ENCODE results near the gene TRIO. TPM values are rescaled to one million over a fixed set of nuclear protein-coding genes. Genes with fewer than 3 reads are reported as not detected.
A peak's percentile ranks its signal among the peaks of the same experiment; 100 is the strongest.

TRIO gene
- total and polyA plus RNA-seq, 2 of the 8 experiments (the other 6 are each of a cell fraction or from before 2014, with no cell fraction given): 35.1 to 69.1 TPM

- no peak overlapping the region for H3K14ac ChIP-seq (ENCODE audit: insufficient read length)
- no peak overlapping the region for H4K91ac ChIP-seq (replicated peaks; ENCODE audit: insufficient read length, low read length)
- no peak overlapping the region for H4K5ac ChIP-seq (ENCODE audit: insufficient read length, low read depth, low read length)
- H2BK15ac ChIP-seq (ENCODE audit: low read length): no peak overlapping the region
- no peaks in the 10 kb centered on the region for H3K4me1 ChIP-seq (replicated peaks in 1 of 4; ENCODE audit: control insufficient read depth in 3 of 4, insufficient read depth in 4 of 4, low read length in 3 of 4)
- H3K18ac ChIP-seq (ENCODE audit: extremely low read depth, low read length): no peak overlapping the region
- peaks cover 3 to 4% of the 10 kb centered on the region in 2 experiments; a peak in 3 of 4 replicates for H3K79me2 ChIP-seq (ENCODE audit: control insufficient read depth in 1 of 2, insufficient read depth in 2 of 2, low read length in 2 of 2)
- no peak overlapping the region for H2BK5ac ChIP-seq (ENCODE audit: low read depth, low read length)
- no peak overlapping the region for H3K4ac ChIP-seq (replicated peaks; ENCODE audit: insufficient read length, low read depth, low read length)
- no peak overlapping the region for H2AFZ ChIP-seq (ENCODE audit: low read length)
- H3K36me3 ChIP-seq (ENCODE audit: control insufficient read depth in 2 of 4, insufficient read depth in 4 of 4, low read length in 3 of 4): peaks cover 0 to 37% (median 16%) of the 10 kb centered on the region in 4 experiments; a peak in 7 of 8 replicates
- H3K56ac ChIP-seq (replicated peaks; ENCODE audit: insufficient read length, low read depth, low read length): peak overlapping the region; percentile 54
- H4K20me1 ChIP-seq (replicated peaks in 1 of 2; ENCODE audit: control insufficient read depth in 1 of 2, insufficient read depth in 2 of 2, low read length in 2 of 2): peaks cover 1 to 8% of the 10 kb centered on the region in 2 experiments
- H4K8ac ChIP-seq (ENCODE audit: extremely low read depth, insufficient read depth, low read length): no peak overlapping the region
- no peaks in the 10 kb centered on the region for H3K9me3 ChIP-seq (ENCODE audit: insufficient read depth in 2 of 2, low read depth in 1 of 2, low read length in 1 of 2)
- H2BK20ac ChIP-seq (ENCODE audit: low read length): no peak overlapping the region
- no peak for DNase-seq (ENCODE audit: low read depth in 1 of 2, low spot score in 2 of 2)
- H3K4me3 ChIP-seq (ENCODE audit: extremely low read depth in 1 of 4, insufficient read depth in 2 of 4, low read depth in 3 of 4, low read length in 4 of 4): no peak overlapping the region
- no peak overlapping the region for H3K27ac ChIP-seq (ENCODE audit: low read depth, low read length)
- FAIRE-seq: no peak
- H3K27me3 ChIP-seq (replicated peaks in 1 of 4; ENCODE audit: control insufficient read depth in 3 of 4, extremely low read depth in 1 of 4, insufficient read depth in 3 of 4, low read length in 3 of 4): no peaks in the 10 kb centered on the region
- H3K4me2 ChIP-seq (ENCODE audit: insufficient read depth in 1 of 2, low read depth in 2 of 2, low read length in 2 of 2): no peak overlapping the region
- WGBS, 2 experiments (ENCODE audit: extremely low coverage in 1 of 2, insufficient coverage in 1 of 2, insufficient read length in 1 of 2, insufficient replicate concordance in 2 of 2, low coverage in 1 of 2, low lambda C conversion rate in 2 of 2, missing lambda C conversion rate in 1 of 2): 93 to 100% methylated on average over 2 to 3 of the region's 5 CpGs
- peaks cover 9% of the 10 kb centered on the region; the same call in 1 of the 2 replicates for H3K23me2 ChIP-seq (ENCODE audit: low read depth, low read length)
- no peak overlapping the region for H2BK120ac ChIP-seq (replicated peaks; ENCODE audit: low read depth, low read length)
- ChIA-PET POLR2A (ENCODE audit: partially characterized antibody) (no interaction called here), CTCF (ENCODE audit: partially characterized antibody) (interaction anchor here (1.2 kb wide), 1 partner anchor 200 kb away, joined by 4 read pairs; no protein-coding TSS in a partner anchor)
- peaks cover 2% of the 10 kb centered on the region for H3K79me1 ChIP-seq (ENCODE audit: low read depth, low read length)
- H3K9ac ChIP-seq (replicated peaks in 1 of 4; ENCODE audit: extremely low read depth in 1 of 4, low read depth in 3 of 4, low read length in 3 of 4): no peak overlapping the region
- no peak overlapping the region for H2BK12ac ChIP-seq (ENCODE audit: low read depth, low read length)
- H2AK5ac ChIP-seq (ENCODE audit: low read depth, low read length): no peak overlapping the region
- H3K23ac ChIP-seq (ENCODE audit: insufficient read length): no peak overlapping the region
- no peak for TF ChIP-seq ASH2L (IDR thresholded peaks at IDR 0.05; ENCODE audit: low read length)
- no peak for TF ChIP-seq RNF2 (IDR thresholded peaks at IDR 0.05; ENCODE audit: borderline replicate concordance, low read depth, low read length, missing control alignments, poor library complexity, severe bottlenecking)
- no peak for TF ChIP-seq TAF1 (IDR thresholded peaks at IDR 0.05; ENCODE audit: low read depth, low read length)
- TF ChIP-seq, protein P1, sequence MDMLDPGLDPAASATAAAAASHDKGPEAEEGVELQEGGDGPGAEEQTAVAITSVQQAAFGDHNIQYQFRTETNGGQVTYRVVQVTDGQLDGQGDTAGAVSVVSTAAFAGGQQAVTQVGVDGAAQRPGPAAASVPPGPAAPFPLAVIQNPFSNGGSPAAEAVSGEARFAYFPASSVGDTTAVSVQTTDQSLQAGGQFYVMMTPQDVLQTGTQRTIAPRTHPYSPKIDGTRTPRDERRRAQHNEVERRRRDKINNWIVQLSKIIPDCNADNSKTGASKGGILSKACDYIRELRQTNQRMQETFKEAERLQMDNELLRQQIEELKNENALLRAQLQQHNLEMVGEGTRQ (IDR thresholded peaks at IDR 0.05; ENCODE audit: low read length): no peak
- TF ChIP-seq HDAC6 (IDR thresholded peaks at IDR 0.05; ENCODE audit: low read depth, low read length): no peak
- TF ChIP-seq EGR1 (IDR thresholded peaks at IDR 0.05; ENCODE audit: borderline replicate concordance, low read depth, low read length): no peak
- no peak for TF ChIP-seq JUND (IDR thresholded peaks at IDR 0.05; ENCODE audit: low read length)
- TF ChIP-seq TEAD4 (IDR thresholded peaks at IDR 0.05; ENCODE audit: low read depth, low read length): no peak
- no peak for TF ChIP-seq RBBP5 (IDR thresholded peaks at IDR 0.05; ENCODE audit: borderline replicate concordance, low read depth, low read length)
- TF ChIP-seq EZH2 (IDR thresholded peaks at IDR 0.05; ENCODE audit: low read depth, low read length, severe bottlenecking): no peak
- TF ChIP-seq SRF (IDR thresholded peaks at IDR 0.05; ENCODE audit: low read depth, low read length): no peak
These were observed 165.4 kb downstream of the TRIO start for GRCh38 chr5:14308384-14309154.
